ENCODE data around the gene UBAP1L.
"Not testable (repeated sequence)": the region's sequence is repeated elsewhere in the genome, so short reads cannot be mapped to it uniquely, and the experiment has no call there.

UBAP1L gene

DNA sequence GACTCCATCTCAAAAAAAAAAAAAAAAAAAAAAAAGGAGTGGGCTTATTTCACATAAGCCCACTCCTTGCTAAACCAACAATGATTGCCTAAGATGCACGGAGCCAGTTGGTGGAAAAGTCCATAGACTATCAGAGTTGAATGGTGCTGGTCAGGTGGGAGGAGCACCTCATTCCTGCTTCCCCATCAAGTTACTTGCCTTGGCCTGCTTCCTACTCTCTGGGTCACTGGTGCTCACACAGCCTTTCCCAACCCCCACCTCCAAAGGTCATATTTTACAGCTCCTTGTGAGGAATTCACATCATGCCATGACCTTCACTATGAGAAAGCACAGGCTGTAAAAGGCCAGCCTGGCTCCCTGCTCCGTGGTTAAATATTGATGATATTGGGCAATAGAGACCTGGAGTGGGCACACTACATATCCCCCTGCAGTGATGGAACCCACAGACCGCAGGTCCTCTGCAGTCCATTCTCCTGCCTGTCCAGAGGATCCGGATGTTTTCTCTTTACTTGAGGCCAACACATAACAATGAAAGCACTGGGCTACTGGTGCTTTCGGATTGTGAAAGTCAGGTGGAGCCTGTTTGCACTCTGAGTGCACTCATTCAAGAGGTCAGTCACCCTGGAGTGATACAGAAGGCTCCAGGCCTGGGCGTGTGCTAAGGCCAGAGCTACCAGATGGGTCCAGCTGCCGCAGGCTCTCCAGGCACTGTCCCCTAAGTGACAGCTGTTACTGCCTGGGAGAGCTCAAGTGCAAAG, 70.1 kb downstream of the UBAP1L start, which contains the start of gene SLC51B:
SLC51B (plus strand) TSS at position 664 of the 758 bp plus-strand sequence. CDS start 4,618 bp downstream, outside the sequence.
- no peak for DNase-seq (ENCODE audit: low read depth in 2 of 2)

DNA sequence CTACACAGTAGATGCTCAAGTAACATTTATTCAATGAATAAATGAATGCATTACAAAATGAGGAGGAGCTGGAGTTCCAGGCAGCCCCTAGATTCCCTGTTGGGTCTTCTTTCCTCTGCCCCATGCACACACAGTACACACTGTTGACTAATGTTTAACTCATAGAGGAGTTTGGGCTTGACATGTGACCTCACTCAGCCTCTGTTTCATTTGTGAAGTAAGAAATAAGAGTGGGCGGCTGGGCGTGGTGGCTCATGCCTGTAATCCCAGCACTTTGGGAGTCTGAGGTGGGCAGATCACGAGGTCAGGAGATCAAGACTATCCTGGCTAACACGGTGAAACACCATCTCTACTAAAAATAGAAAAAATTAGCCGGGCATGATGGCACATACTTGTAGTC, 70.8 kb downstream of the UBAP1L start:
- not testable (repeated sequence) for DNase-seq (ENCODE audit: low read depth in 2 of 2)

DNA sequence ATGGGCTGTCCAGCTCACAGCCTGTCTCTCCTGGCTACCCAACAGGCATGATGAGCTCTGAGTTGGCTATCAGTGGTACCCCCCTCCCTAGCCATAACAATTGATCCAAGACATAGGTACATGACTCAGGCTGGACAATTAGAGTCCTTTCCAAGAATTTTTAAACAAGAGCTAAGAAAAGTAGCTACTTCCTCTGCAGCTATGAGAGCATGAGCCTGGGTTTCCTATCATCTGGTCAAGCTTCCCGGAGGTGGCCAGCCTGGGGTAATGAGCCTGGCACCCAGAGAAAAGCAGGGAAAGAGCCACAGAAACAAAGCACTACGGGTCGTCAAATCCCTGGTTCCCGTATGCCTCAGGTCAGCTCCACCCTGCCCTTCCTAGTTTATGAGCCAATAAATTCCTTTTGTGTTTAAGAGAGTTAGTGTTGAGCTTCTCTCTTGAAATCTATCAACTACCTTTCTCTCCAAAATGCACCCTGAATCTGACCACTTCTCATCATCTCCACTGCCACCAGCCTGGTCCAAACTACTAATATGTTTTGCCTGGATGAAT, 72.1 kb downstream of the UBAP1L start:
- DNase-seq (ENCODE audit: low read depth in 2 of 2): no peak

Measured in activated CD8-positive, alpha-beta memory T cell treated with anti-CD3 and anti-CD28 coated beads for 4 hours (primary cell).